HTR-8/SVneo (cell line): ENCODE measurements around the gene MPI.

Experiments
- DNase-seq: peaks from one replicate; pipeline ENCODE4 v3.0.0; 2011; ENCODE audit warnings: low spot score, mixed read lengths; ENCODE audit not compliant: insufficient read length
- FAIRE-seq: peaks from 2 replicates; lab custom pipeline; 2011; peaks lifted over from hg19 to GRCh38; lab: Jason Lieb, UNC

Gene MPI

GRCh38 chr15:74889883-74890664 lies at the start of gene MPI:
TSS of gene MPI (plus strand) at chr15:74890042. CDS start at chr15:74890074, 32 bp downstream.
- DNase-seq (peak; percentile 95), FAIRE-seq (peak; percentile 54)

GRCh38 chr15:74840851-74841775 lies 48.7 kb upstream of the MPI start:
- DNase-seq (no peak), FAIRE-seq (no peak)

- DNase-seq: no peak
Measured at GRCh38 chr15:74841891-74842373, 47.9 kb upstream of the MPI start.

GRCh38 chr15:74842581-74843444 lies 47.0 kb upstream of the MPI start, which contains the start of gene ULK3:
TSS of gene ULK3 (minus strand) at chr15:74843156. CDS start at chr15:74843105, 51 bp downstream.
- FAIRE-seq: no peak
- peak; percentile 86 for DNase-seq

More at GRCh38 chr15:74841891-74842373, 47.9 kb upstream of the MPI start:
- no peak for FAIRE-seq

GRCh38 chr15:74843445-74843828 lies 46.4 kb upstream of the MPI start:
- DNase-seq (no peak), FAIRE-seq (no peak)

- FAIRE-seq (no peak), DNase-seq (no peak)
Measured at GRCh38 chr15:74843891-74844299, 45.9 kb upstream of the MPI start.

GRCh38 chr15:74844319-74845207 lies 45.3 kb upstream of the MPI start:
- FAIRE-seq (no peak), DNase-seq (no peak)

GRCh38 chr15:74845208-74845568 lies 44.7 kb upstream of the MPI start:
- DNase-seq (no peak), FAIRE-seq (no peak)

- no peak for DNase-seq
- FAIRE-seq: no peak
Measured at GRCh38 chr15:74845581-74845980, 44.3 kb upstream of the MPI start.

- DNase-seq (no peak), FAIRE-seq (no peak)
Measured at GRCh38 chr15:74847432-74847831, 42.4 kb upstream of the MPI start.

GRCh38 chr15:74850393-74850792 lies 39.4 kb upstream of the MPI start:
- no peak for FAIRE-seq

GRCh38 chr15:74851960-74852359 lies 37.9 kb upstream of the MPI start:
- no peak for FAIRE-seq
- no peak for DNase-seq

More at GRCh38 chr15:74850393-74850792, 39.4 kb upstream of the MPI start:
- DNase-seq: no peak

- no peak for DNase-seq
- FAIRE-seq: no peak
Measured at GRCh38 chr15:74854453-74855022, 35.3 kb upstream of the MPI start.

GRCh38 chr15:74855857-74856256 lies 34.0 kb upstream of the MPI start:
- no peak for FAIRE-seq

GRCh38 chr15:74856537-74856936 lies 33.3 kb upstream of the MPI start:
- no peak for FAIRE-seq

More at GRCh38 chr15:74855857-74856256, 34.0 kb upstream of the MPI start:
- no peak for DNase-seq

GRCh38 chr15:74857082-74857655 lies 32.7 kb upstream of the MPI start:
- FAIRE-seq: no peak
- DNase-seq: no peak

More at GRCh38 chr15:74856537-74856936, 33.3 kb upstream of the MPI start:
- no peak for DNase-seq

GRCh38 chr15:74857671-74858368 lies 32.0 kb upstream of the MPI start:
- FAIRE-seq: no peak
- DNase-seq: no peak

GRCh38 chr15:74858369-74858740 lies 31.5 kb upstream of the MPI start:
- no peak for DNase-seq
- FAIRE-seq: no peak
